HS-5 (cell line): ENCODE results near the gene GRIP2.

ENCODE experiments used
- DNase-seq: peaks from one replicate; pipeline ENCODE4 v3.0.0-alpha.2; 2012; ENCODE audit warnings: low read depth

The GRIP2 gene

DNA sequence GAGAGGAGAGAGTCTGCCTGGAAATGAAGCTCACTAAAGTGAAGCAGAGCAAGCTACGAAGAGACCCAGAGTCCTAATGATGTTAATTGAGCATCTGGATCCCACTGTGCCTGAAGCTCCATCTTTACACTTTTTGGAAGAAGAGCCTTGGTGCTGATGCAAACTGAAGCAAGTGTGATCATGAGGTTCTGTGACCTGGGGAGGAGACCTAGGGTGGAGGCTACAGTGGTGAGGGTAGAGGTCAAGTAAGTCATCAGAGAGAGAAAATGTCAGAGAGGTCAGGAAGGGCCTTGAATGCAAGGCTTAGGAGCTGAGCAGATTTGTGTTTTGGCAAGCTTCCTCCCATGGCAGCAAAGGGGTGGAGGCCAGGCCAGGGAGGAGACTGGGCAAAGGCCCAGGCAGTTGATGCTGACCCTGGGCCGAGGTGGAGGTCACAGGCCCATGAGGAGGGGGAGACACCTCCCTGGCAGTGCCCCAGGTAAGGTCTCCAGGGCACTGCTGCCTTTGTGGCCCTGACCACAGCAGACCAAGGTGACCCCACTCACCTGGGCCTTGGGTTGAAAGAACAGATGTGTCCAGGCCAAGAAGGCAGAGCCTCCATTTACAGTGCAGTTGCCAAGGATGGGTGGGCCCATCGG lies 1.6 kb downstream of the GRIP2 start:
- no peak for DNase-seq

DNA sequence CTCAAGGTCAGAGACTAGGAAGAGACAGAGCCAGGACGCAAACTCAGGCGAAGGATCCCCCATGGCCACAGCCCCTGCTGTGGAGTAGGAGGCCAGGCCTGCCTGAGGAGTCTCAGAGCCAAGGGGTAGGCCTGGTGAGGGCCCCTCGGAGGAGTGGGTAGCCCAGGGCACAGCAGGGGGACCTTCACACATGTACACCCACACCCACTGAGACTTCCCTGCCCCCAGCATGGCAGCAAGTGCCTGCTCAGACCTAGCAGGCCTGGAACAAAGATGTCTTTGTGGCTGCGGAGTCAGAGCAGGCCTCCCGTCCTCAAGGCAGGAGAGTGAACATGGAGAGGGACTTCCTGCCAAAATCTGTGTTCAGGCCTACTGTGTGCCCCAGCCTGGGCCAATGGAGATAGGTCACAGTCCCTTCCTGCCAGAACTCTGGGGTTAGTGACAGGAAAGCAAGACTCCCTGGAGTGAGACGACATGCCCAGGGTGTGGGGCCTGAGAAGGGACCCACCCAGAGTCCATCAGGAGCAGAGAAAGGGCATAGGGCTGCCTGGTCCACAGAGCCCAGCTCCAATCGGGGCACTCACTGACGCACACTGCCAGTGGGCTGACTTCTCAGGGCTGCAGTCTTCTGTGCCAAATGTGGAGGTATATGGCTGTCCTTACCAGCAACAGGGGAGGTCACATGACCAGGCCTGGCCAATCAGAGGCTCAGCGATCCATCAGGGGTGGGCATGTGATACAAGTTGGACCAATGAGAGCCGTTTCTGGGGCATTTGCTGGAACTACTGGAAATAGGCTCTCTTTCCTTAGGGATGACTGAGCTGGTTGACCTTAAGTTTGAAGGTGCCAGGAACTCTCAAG lies 2.3 kb downstream of the GRIP2 start:
- DNase-seq = no peak

DNA sequence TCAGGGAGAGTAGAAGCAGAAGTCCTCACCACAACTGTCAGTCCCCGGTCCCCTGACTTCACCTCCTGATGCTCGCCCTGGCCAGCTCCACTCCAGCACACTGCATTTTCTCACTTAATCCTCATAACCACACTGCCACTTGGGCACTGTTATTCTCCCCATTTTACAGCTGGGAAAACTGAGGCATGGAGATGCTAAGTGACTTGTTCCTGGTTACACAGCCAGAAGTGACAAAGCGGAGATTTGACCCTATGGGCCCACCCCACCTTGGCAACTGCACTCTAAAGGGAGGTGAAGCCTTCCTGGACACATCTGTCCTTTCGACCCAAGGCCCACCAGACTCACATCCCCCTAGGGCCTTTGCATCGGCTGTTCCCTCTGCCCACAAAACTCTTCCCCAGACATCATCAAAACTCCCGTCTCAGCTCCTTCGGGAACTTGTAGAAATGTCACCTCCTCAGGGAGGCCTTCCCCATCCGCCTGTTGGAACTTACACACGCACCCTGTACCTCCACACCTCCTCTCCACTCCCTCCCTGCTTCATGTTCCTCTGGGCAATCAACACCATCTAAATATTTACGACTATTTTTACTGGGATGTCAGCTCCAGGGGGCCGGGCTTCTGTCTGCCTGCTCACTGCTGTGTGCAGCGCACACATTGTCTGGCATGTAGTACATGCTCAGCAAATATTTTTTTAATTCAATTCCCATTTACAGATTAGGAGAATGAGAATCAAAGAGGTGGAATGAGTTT lies 3.1 kb downstream of the GRIP2 start:
- no peak for DNase-seq

DNA sequence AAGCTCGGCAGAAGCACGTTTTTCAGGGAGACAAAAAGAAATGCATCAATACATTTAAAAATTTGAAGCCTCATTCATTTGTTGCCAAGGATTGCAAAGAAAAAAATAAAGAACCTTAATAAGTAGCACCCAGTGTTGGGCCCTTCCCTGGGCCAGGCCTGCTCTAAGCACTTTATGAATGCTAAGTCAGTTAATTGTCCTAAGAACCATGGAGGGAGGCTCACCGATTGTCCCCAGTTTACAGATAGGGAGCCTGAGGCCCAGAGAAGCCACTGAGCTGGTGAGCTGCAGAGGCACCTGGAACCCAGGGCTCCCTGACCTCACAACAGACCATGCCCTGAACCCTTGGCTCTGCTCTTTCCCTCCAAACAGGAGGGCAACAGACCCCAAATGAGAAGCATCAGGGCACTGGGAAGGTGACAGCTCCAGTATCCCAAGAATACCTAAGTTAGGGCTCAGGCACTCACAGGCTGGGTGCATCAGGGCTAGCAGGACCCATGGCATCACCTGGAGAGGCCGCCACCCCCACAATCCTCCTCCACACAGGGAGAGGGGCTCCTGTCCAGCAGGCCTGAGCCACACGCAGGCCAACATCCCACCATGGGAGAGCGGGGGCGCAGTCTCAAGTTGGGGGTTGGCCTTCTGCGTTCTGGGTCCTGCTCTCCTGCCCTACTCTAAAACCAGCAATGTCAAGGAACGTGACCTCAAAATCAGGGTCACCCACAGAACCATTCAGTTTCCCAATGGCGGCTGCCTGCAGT lies 3.9 kb downstream of the GRIP2 start:
- no peak for DNase-seq

DNA sequence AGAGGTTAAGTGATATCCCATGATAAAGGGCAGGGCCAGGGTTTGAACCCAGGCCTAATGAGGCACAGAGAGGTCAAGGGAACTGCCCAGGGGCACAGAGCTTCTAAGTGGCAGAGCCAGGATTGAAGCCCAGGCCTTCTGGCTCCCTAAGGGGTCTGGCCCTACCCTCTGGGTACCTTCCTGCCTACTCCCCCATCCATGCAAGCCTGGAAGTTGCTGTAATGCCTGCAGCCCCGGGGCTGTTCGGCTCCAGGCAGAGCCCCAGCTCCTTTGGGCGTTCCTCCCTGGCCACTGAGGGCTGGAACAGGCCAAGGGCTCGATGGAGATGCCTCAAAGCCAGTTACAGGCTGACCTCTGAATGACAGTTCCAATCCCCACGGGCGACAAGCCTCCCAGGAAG lies 4.5 kb downstream of the GRIP2 start:
- DNase-seq = no peak

DNA sequence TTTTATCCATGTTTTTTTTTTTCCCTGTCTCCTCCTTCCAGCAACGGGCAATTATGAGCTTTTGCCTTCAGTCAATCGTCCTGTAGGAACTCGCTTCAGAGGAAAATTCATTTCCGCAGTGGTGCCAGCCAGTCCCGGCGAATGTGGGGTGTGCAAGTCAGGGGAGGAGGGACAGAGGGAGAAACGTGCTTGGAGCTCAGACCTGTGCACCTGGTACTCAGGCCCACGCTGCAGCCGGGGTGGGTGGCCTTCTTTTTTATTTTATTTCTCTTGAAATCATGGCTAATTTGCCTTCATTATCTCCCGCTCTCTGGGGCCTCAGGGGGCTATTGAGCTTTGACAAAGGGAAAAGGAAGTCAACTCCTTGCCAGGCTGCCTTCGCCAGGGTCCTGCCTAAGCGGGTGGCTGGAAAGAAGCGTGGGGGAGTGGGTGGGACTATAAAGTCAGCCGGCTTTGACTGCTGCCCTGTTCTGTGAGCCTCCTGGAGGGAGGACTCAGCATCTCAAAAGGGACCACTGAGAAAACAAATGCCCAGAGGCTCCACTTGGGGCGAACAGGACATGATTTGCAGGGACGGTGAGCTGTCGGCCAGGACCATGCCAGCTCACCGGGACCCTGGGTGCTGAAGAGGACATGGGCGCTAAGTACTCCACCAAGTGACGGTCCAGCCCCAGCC lies 5.5 kb downstream of the GRIP2 start:
- DNase-seq = no peak

DNA sequence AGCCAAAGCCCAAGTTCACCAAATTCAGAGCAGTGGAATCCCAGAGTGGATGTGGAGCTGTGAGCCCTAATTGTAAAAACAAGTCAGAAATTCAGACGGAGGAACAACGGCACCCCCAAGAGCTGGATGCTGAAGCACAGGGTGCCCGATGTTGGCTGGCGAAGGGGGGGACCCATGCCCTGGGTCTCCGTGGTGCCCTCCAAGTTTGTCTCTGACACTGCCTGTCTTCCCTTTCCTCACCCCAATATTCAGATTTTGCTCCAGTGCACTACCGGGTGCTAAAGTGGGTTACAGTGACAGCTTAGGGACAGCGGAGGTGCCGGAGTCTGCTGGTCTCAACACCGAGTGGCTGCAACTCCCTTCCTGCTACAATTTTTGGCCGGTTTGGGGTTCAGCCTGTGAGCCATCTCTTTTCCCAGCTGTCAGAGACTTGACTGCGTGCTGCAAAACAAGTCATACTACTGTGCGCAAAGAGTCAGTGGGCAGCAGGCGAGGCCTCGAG lies 6.6 kb downstream of the GRIP2 start:
- DNase-seq = no peak

DNA sequence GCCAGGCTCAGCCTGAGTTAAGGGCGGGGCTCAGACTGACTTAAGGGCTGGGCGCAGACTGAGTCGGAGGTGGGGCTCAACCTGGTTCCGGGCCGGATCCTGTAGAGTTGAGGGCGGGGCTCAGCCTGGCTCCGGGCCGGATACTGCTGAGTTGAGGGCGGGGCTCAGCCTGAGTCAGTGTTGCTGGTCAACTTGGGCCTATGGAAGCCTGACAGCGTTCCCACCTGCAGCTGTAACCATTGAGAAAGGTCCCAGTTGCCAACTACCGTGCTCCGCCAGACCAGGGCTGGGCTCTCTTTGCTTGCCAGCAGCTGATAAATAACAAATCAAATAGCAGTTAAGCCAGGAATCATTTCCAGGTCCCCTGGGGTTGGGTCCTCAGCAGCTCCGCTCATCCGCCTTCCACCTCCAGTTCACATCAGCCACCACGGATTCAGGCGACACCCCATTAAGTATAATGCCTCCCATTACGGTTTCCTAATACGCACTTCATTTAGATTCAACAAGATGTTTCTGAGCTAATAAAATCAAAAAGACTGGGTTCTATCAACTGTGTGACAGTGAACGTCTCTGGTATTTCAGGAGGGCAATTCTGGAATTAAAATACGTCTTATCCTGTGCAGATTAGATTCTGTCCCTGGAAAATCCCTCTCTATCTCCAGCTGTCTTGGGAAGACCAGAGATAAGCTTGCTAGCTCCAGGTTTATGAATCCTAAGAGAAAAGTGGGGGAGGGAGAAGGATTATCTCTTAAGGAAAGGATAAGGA lies 7.3 kb downstream of the GRIP2 start:
- no peak for DNase-seq

DNA sequence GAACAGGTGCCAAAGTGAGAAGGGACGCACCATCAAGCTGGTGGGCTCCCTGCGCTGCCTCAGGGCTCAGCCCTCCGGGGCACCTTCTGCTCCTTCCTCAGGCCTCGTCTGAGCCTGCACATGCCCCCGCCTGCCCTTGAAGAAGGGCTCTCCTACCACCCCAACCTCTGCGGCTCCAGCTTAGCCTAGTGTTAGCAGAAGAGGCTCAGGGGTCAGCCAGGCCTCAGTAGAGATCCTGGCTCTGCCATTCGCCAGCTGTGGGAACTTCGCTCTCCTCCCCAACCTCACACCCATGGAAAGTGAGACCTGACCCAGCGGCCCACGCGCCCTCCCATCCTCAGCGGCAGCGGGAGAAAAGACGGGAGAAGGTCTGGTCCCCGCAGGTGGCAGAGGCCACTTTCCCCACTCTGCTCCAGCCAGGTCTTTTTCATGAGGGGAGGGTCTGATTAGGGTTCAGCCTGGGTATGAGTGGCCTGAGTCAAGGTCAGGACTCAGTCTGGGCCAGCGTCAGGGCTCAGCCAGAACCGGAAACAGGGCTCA lies 8.2 kb downstream of the GRIP2 start:
- DNase-seq = no peak

DNA sequence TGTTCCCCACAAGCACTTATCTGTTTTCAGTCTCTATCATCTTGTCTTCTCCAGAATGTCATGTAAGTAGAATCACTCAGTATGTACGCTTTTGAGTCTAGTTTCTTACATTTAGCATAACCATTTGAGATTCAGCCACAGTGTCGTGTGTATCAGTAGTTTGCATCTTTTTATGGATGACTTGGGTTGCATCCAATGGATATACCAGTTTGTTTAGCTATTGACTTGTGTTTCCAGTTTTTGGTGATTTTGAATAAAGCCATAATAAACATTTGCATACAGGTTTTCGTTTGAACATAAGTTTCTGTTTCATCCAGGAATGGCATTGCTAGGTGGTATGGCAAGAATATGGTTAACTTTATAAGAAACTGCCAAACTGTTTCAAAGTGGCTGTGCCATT lies 12.1 kb downstream of the GRIP2 start:
- DNase-seq = no peak

DNA sequence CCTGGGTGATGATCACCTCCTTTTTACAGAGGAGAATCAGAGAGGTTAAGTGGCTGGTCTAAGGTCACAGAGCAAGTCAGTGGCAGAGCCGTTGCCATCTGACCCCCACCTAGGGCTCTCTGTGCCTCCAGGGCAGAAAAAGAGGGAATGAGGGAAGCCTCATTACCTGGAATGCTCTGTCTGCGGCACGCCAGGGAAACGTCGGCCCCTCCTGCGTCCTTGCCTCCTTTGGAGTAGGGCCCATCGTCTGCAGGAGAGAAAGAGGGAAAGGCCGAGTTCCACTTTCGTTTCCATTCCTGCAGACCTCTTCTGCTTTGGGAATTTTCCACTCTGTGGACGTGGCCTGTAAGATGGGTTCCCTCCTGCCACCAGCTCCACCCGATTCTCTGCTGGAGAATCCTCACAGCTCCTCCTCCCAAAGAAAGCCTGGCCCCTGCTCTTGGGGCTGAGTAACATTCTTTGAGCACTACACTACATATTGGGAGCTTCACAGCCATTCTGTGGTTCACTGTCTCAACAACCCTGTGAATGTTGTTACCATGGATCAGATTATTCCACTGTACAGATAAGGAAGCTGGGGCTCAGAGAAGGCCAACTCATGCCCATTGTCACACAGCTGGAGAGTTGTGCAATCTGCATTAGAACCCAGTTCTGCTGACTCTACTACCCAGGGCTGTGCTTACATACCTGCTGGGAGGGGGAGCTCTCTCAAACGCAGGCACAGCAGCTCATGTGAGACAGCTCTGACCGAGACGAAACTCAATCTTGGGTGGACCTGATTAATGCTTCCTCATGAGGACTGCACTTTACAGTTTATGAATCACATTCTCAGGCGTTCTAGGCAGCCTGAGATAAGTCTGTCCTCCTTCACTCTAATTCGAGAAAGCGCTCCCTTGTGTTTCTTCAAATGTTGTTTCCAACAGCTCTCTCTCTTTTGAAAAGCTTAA lies 14.2 kb downstream of the GRIP2 start:
- no peak for DNase-seq

DNA sequence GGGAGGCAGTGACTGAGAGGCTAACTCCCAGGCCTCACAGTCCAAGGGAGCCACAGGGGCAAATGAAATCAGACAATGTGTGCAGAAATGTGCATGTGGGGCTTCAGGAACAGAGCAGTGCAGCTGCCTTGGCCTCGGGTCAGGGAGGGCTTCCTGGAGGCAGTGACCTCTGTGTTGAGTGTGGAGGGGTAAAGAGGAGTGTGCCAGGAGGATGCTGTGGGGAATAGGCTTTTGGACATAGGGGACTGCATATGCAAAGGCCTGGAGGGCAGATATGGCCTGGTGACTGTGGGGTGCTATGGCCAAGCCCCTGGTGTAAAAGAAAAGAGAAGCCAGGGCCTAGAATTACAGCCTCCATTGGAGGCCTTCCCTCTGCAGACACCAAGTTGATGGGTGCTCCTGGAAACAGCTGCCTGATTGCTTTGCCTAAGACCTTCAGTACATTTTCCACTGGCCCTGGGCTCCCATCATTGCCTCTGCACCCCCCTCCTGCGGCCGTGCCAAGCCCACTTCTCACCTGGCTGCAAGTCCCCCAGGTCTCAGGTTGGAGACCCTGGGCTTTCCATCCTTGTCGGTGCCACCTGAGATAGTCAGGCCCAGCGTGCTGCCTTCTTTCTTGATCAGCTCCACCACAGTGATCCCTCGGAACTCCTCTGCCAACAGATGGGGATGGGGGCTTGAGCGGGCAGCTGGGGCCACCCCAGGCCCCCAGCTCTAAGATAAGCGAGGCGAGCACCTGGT lies 15.1 kb downstream of the GRIP2 start:
- no peak for DNase-seq

DNA sequence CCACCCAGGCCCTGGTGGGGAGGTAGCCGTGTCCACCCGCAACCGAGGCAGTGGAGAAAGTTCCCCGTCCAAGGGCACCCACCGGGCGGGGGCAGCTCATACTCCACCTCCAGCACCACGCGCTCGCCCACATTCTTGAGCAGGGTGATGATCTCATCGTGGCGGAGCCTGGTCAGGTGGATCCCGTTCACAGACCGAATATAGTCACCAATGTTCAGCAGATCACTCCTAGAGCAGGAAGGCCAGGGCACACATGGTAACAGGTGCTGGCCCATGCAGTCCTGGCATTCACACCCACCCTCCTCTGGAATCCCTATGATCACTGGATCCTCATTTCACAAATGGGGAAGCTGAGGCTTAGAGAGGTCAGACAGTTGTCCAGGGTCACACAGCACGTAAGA lies 15.8 kb downstream of the GRIP2 start:
- DNase-seq = no peak

DNA sequence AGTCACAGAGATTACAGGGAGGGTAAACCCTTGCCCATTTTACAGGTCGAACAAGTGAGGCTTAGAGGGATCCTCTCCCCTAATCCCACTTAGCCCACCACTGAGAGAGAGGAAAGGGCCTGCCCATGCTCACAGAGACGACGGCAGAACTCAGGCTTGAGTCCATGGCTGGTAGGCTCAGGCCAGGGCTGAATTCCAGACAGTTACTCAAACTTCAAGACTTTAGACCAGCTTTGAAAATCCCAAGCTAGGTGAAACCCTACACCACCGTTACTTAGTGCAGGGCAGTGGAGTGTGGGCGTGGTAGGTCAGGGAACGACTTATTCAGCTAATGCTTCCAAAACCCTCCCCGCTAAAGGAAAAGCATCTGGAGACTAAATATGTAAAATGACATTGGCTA lies 16.4 kb downstream of the GRIP2 start:
- DNase-seq = no peak

DNA sequence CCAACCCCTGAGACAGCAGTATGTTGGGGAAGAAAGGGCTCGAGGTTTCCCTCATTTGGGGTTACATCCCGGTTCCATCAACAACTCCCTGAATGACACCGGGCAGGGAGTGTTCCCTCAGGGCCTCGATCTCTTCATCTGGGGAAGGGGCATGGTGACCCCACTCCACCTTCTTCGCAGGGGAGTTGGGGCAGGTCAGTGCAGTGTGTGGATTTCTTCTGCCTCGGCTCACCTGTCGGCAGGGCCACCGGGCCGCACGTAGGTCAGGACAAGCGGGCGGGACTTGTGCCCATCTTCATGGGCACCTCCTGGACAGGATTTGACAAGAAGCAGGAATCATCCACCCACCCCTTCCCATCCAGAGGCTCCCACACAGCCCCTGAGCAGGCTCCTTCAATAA lies 17.4 kb downstream of the GRIP2 start:
- no peak for DNase-seq

DNA sequence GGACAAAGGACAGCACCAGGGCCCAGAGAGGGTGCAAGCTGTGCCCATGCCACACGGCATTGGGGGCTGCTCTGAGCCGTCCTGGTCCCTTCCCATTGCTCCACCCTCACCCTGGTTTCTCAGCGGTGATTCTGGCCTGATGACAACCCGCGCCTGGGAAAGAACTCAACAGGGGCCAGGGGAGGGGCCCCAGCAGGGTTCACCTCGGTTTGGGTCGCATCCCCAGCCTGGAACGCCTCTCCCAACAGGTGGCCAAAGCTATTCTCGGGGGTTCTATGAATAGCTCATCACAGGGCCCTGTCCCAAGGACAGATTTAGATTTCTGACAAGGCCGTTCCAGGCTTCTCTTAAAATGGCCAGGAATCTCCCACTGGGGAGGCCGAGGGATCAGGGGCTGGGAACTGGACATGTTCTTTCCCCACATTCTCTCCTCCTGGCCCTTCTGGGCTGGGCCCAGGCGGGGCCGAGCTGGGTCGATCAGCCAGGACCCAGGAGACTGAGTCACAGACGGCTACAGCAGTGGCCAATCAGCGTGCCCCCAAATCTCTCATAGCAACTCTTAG lies 17.9 kb downstream of the GRIP2 start:
- DNase-seq = no peak

DNA sequence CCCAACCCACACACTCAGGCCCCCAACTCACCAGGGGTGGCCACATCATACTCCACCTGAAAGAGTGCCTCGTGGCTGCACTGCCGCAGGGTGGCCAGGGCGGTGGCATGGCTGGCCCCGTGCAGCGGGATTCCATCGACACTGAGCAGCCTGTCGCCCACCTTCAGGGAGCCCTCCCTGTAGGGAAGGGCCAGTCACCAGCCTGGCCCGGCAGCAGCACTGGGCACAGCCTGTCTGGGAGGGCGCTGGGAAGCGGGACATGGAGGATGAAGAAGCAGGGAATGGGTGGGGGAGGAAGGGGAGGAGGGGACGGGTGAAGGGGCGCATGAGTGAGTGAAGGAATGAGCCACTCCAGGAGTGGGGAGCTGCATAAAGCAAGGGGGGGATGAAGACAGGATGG lies 18.5 kb downstream of the GRIP2 start:
- no peak for DNase-seq

DNA sequence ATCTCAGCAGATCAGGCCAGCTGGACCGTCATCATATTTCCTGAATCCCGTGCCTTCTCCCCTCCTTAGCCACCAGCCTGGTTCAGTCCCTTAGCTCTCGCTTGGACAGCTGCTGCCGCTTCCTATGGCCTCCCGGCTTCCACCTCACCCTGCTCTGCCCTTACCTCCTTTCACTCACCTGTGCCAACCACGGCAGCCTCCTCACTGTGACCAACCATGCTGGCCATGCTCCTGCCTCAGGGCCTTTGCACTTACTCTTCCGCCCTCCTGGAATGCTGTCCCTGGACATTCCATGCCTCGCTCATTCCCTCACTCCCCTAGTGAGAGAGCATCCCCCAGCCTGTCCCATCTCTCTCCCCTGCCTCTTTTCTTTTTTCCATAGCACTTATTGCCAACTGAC lies 19.2 kb downstream of the GRIP2 start:
- no peak for DNase-seq
